Left cardiac atrium (tissue), 4 donors: ENCODE measurements around the gene HARBI1. TPM values are rescaled to one million over a fixed set of nuclear protein-coding genes. Genes with fewer than 3 reads are reported as not detected.
A peak's percentile ranks its signal among the peaks of the same experiment; 100 is the strongest.

Source experiments
- ATAC-seq, 2 donors: fragments of 200-7000 bp; cut with Tn5 transposase; one replicate each; pipeline ENCODE4 v1.9.1; 2020; ENCODE audit warnings: mild to moderate bottlenecking in 2 of 2, moderate library complexity in 2 of 2
- DNase-seq: peaks from one replicate; pipeline ENCODE4 v3.0.0-alpha.2; 2020
- intact Hi-C, 2 donors: fragments of 100-400 bp; cut with DNase I; formaldehyde crosslinking; loops; one replicate each; pipeline versions ENCODE4 v1.14.1 to v1.15.1; 2022 to 2023
- total RNA-seq, 2 donors: library from RNA; stranded (reverse); fragmentation: NEBNext Ultra II Directional; extraction: Animal tissue kit (Norgen Biotek cat#: 25700); gene quantifications; one replicate each; pipeline ENCODE4 v1.2.1, GENCODE V29; 2021
- donor health status: DM: no; HTN: yes; CAD: no.
- donor health status: DM: no; HTN: yes; CAD: no; lungs with severe emphysema.
- donor health status: DM: yes; HTN: yes; CAD: no.
- donor health status: Dilated cardiomyopathy.

HARBI1 gene
- total RNA-seq, 2 donors from 2014 or later, result 2.9 to 3.9 TPM

GRCh38 chr11:46562527-46562926 lies 54.5 kb downstream of the HARBI1 start:
- ATAC-seq (no peak), DNase-seq (no peak)
- intact Hi-C loops, result no loop called here

GRCh38 chr11:46560300-46560991 lies 56.6 kb downstream of the HARBI1 start:
- ATAC-seq (peak; percentile 30 to 54), DNase-seq (no peak)
- intact Hi-C loops, result no loop called here

- ATAC-seq (no peak), DNase-seq (no peak)
- intact Hi-C loops, result loop anchor here in 1 of 2 donors (5.0 kb wide), 1 partner anchor 32 kb away; the partner anchor contains the start of gene AMBRA1
Observed at GRCh38 chr11:46559815-46560214, 57.2 kb downstream of the HARBI1 start.

GRCh38 chr11:46557684-46558151 lies 59.3 kb downstream of the HARBI1 start:
- DNase-seq, result no peak
- intact Hi-C loops, result loop anchor here in 1 of 2 donors (5.0 kb wide), 1 partner anchor 35 kb away; the partner anchor contains the start of gene AMBRA1
- ATAC-seq, result no peak

- intact Hi-C loops, result loop anchor here in 1 of 2 donors (5.0 kb wide), 1 partner anchor 37 kb away; the partner anchor contains the start of gene AMBRA1
- no peak for DNase-seq
- no peak for ATAC-seq
Observed at GRCh38 chr11:46555267-46556054, 61.6 kb downstream of the HARBI1 start.

- peak; percentile 38 to 83 for ATAC-seq
- intact Hi-C loops, result loop anchor here in 1 of 2 donors (5.0 kb wide), 1 partner anchor 38 kb away; the partner anchor contains the start of gene AMBRA1
- no peak for DNase-seq
Observed at GRCh38 chr11:46554213-46555147, 62.5 kb downstream of the HARBI1 start.

GRCh38 chr11:46553814-46554212 lies 63.2 kb downstream of the HARBI1 start:
- no peak for DNase-seq
- intact Hi-C loops, result no loop called here
- peak in 1 of 2 donors; percentile 12 for ATAC-seq

Other genes with a start within 250 kb of the HARBI1 start
- 10 to 100 TPM; 11.0 to 15.2 TPM for gene MDK, start 235.6 kb downstream of the HARBI1 start, total RNA-seq
- under 1 TPM in 1 of 2 donors, not detected in 1; 0.21 TPM for gene CHRM4, start 225.5 kb downstream of the HARBI1 start, total RNA-seq
- gene AMBRA1, start 23.2 kb downstream of the HARBI1 start, total RNA-seq, result 10 to 100 TPM; 14.9 to 20.1 TPM
- 10 to 100 TPM; 51.4 to 52.1 TPM for gene ATG13, start 326 bp upstream of the HARBI1 start, total RNA-seq
- gene ARHGAP1, start 83.4 kb upstream of the HARBI1 start, total RNA-seq, result 100 to 1,000 TPM; 112 to 144 TPM
- 1 to 10 TPM; 7.4 to 9.3 TPM for gene ZNF408, start 83.8 kb upstream of the HARBI1 start, total RNA-seq
- gene F2, start 102.0 kb upstream of the HARBI1 start, total RNA-seq, result not detected
- 10 to 100 TPM; 56.3 to 57.1 TPM for gene CKAP5, start 229.1 kb upstream of the HARBI1 start, total RNA-seq